NT2/D1 (cell line): ENCODE measurements around the gene CEP295NL.

Source experiments
- DNase-seq: peaks from one replicate; pipeline ENCODE4 v3.0.0-alpha.2; 2011; ENCODE audit warnings: low read depth, low spot score
- H3K27me3 ChIP-seq: 2 replicates; pipeline ENCODE4 v1.6.0; 2011; ENCODE audit warnings: mild to moderate bottlenecking; ENCODE audit not compliant: insufficient read length, insufficient read depth
- H3K36me3 ChIP-seq: 2 replicates; pipeline ENCODE4 v1.6.1; 2011; ENCODE audit warnings: mild to moderate bottlenecking, low read length, mixed read lengths; ENCODE audit not compliant: insufficient read depth, insufficient read length
- H3K4me1 ChIP-seq: 2 replicates; pipeline ENCODE4 v1.5.1; 2011; ENCODE audit not compliant: insufficient read depth, insufficient read length
- H3K4me3 ChIP-seq: 2 replicates; pipeline ENCODE4 v1.5.1; 2011; ENCODE audit warnings: low read depth; ENCODE audit not compliant: insufficient read length
- H3K9ac ChIP-seq: 2 replicates; pipeline ENCODE4 v1.6.0; 2011; ENCODE audit warnings: low read depth; ENCODE audit not compliant: insufficient read length
- H3K9me3 ChIP-seq: 2 replicates; pipeline ENCODE4 v1.5.1; 2011; ENCODE audit warnings: mild to moderate bottlenecking, low read length; ENCODE audit not compliant: insufficient read depth
- SUZ12 ChIP-seq: IDR thresholded peaks from 2 replicates; pipeline ENCODE4 v1.6.1; 2011; ENCODE audit not compliant: insufficient read length, insufficient read depth; ENCODE audit errors: extremely low read depth
- YY1 ChIP-seq: IDR thresholded peaks from 2 replicates; pipeline ENCODE4 v1.6.1; 2011; ENCODE audit not compliant: insufficient read length, insufficient read depth
- ZNF274 ChIP-seq: IDR thresholded peaks from 2 replicates; pipeline ENCODE4 v1.6.1; 2011; ENCODE audit warnings: mild to moderate bottlenecking, low read depth, low read length

CEP295NL gene

GRCh38 chr17:78935419-78936323 is 32.7 kb upstream of the CEP295NL start:
- Histone ChIP-seq H3K9ac (no peak overlapping the region), H3K4me3 (no peak overlapping the region), H3K27me3 (no peaks in the 10 kb centered on the region), H3K4me1 (peaks cover 21% of the 10 kb centered on the region), H3K36me3 (no peaks in the 10 kb centered on the region), H3K9me3 (no peaks in the 10 kb centered on the region)
- no peak for DNase-seq
- TF ChIP-seq ZNF274 (no peak), SUZ12 (no peak), YY1 (no peak)

GRCh38 chr17:78934681-78935418 is 31.8 kb upstream of the CEP295NL start:
- TF ChIP-seq YY1 (no peak), SUZ12 (no peak), ZNF274 (no peak)
- Histone ChIP-seq H3K27me3 (no peaks in the 10 kb centered on the region), H3K4me1 (peaks cover 20% of the 10 kb centered on the region), H3K36me3 (no peaks in the 10 kb centered on the region), H3K9ac (no peak overlapping the region), H3K4me3 (no peak overlapping the region), H3K9me3 (no peaks in the 10 kb centered on the region)
- DNase-seq: no peak

- no peak for DNase-seq
- Histone ChIP-seq H3K27me3 (no peaks in the 10 kb centered on the region), H3K4me3 (no peak overlapping the region), H3K9ac (no peak overlapping the region), H3K4me1 (peaks cover 13% of the 10 kb centered on the region), H3K9me3 (no peaks in the 10 kb centered on the region), H3K36me3 (no peaks in the 10 kb centered on the region)
- no peak for TF ChIP-seq SUZ12
- no peak for TF ChIP-seq YY1
- no peak for TF ChIP-seq ZNF274
These were observed 31.1 kb upstream of the CEP295NL start for GRCh38 chr17:78933959-78934568.

GRCh38 chr17:78933025-78933958 is 30.3 kb upstream of the CEP295NL start:
- H3K4me3 ChIP-seq: no peak overlapping the region
- no peaks in the 10 kb centered on the region for H3K36me3 ChIP-seq
- no peak overlapping the region for H3K9ac ChIP-seq

GRCh38 chr17:78929908-78930775 is 27.1 kb upstream of the CEP295NL start:
- no peak overlapping the region for H3K4me3 ChIP-seq
- H3K4me1 ChIP-seq: peaks cover 22% of the 10 kb centered on the region
- TF ChIP-seq SUZ12 (no peak), ZNF274 (no peak), YY1 (no peak)
- H3K27me3 ChIP-seq: no peaks in the 10 kb centered on the region
- DNase-seq: no peak
- H3K9me3 ChIP-seq: no peaks in the 10 kb centered on the region
- H3K9ac ChIP-seq: peak overlapping the region; percentile 17
- no peaks in the 10 kb centered on the region for H3K36me3 ChIP-seq

More at GRCh38 chr17:78933025-78933958, 30.3 kb upstream of the CEP295NL start:
- peaks cover 16% of the 10 kb centered on the region for H3K4me1 ChIP-seq
- H3K27me3 ChIP-seq: no peaks in the 10 kb centered on the region
- no peak for TF ChIP-seq SUZ12
- no peak for TF ChIP-seq YY1
- TF ChIP-seq ZNF274: no peak
- no peak for DNase-seq
- H3K9me3 ChIP-seq: no peaks in the 10 kb centered on the region
